Cortex of kidney (tissue), 1 donor: ENCODE measurements around the gene SELENOO.

Source experiments
- DNase-seq: peaks from one replicate; lab custom pipeline; 2025; lab: John Stamatoyannopoulos, UW

SELENOO gene

DNA sequence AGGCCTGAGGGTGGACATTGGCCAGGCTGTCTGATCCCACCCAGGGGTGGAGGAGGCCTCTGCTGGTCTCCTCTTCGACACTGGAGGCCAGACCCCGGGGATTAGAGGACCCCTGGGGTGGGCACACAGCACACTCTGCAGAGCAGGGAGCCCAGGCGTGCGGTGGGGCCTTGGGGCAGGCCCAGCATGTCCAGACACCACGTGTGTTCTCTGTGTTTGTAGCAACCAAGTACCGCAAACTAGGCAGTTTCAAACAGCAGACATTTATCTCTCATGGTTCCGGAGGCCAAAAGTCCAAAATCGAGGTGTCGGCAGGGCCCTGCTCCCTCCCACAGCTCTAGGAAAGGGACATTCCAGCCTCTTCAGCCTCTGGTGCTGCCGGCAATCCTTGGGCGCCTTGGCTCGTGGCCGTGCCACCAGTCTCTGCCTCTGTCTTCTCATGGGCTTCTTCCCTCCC lies 28.8 kb upstream of the SELENOO start:
- no peak for DNase-seq

- no peak for DNase-seq
These were observed 27.4 kb upstream of the SELENOO start for GRCh38 chr22:50173311-50173982.

GRCh38 chr22:50173983-50174355 lies 26.8 kb upstream of the SELENOO start:
- no peak for DNase-seq

DNA sequence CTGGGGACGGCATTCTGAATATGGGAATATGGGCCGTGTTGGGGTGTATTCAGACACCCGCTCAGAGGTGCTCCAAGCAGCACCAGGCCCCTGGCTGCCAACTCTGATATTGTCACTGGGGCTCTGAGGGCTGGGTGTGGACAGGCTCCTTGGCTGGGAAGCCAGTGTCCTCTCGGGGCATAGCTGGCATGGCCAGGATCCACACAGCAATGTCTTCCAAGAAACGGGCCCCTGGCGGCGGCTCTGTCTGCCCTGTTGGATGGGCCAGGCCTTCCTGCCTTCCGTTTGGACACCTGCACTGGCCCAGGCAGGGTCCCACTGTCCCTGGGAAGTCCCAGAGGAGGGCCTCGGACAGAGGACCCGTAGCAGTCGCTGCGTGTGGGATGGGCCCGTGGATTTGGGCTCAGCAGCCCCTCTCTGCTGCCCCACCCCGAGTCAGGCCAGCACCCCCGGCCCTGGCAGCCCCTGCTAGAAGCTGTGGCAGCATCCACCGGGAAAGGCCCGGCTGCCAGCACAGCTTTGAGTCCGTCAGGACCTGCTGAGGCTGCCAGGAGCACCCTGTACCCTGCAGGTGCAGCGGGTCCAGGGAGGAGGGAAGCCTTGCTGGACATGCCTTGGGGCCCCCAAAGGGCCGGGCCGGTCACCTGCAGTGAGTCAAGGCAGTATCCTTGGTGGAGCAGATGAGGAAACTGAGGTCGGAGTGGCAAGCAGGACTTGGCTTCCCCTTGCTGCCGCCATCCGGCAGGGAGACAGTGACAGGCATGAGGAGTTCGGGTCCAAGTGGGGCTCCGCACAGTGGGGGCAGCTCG lies 26.2 kb upstream of the SELENOO start:
- no peak for DNase-seq

- DNase-seq = no peak
These were observed 25.7 kb upstream of the SELENOO start for GRCh38 chr22:50175191-50175461.

DNA sequence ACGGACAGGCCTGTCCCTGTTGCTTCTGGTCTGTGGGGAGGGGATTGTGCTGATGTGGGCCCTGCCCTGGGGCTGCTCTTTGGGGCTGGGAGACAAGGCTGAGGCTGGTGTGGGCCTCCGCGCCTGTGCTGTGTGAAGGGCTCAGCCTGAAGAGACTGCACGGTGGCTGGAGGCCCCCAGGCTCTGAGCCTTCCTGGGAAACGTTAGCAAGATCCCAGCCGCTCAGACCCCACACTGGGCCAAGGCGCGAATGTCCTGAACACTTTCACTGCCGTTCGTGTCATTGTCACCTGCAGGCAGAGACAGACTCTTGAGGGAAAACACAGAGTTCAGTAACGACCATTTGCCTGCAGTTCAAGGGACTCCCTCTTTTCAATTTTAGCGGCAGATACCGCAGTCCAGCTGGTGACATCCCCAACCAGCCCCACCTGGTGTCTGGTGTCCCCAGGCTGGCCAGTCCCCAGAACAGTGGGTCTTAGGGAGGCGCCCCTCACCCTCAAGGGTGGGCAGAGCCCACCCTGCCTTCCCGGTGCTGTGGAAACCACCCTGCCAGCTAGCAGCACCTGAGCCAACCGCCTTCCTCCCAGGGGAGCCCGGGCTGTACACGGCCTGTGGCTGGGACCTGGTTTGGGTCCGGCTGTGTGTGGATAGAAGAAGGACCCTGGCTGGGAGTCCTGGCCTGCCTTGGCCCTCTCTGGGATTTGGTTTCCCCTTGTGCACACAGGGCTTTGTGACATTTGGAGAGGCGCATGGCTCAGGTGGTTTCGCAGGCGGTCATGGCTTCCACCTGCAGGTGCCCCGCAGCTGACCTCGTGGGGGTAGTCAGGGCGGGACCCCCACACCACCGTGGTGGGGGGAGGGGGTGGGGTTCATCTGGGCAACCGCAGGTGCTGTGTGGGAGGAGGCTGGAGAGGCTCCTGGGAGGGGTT lies 24.6 kb upstream of the SELENOO start:
- DNase-seq = no peak

DNA sequence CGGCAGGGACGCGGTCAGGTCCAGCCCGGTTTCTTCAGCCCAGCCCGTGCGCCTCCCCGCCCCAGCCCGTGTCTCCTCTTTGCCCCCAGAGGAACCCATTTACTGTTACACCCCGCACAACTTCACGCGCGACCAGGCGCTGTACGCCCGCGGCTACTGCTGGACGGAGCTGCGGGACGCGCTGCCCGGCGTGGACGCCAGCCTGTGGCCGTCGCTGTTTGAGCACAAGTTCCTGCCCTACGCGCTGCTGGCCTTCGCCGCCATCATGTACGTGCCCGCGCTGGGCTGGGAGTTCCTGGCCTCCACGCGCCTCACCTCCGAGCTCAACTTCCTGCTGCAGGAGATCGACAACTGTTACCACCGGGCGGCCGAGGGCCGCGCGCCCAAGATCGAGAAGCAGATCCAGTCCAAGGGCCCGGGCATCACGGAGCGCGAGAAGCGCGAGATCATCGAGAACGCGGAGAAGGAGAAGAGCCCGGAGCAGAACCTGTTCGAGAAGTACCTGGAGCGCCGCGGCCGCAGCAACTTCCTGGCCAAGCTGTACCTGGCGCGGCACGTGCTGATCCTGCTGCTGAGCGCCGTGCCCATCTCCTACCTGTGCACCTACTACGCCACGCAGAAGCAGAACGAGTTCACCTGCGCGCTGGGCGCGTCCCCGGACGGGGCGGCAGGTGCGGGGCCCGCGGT lies 23.8 kb upstream of the SELENOO start:
- DNase-seq = no peak

- DNase-seq = no peak
These were observed 23.0 kb upstream of the SELENOO start for GRCh38 chr22:50177537-50178470.

DNA sequence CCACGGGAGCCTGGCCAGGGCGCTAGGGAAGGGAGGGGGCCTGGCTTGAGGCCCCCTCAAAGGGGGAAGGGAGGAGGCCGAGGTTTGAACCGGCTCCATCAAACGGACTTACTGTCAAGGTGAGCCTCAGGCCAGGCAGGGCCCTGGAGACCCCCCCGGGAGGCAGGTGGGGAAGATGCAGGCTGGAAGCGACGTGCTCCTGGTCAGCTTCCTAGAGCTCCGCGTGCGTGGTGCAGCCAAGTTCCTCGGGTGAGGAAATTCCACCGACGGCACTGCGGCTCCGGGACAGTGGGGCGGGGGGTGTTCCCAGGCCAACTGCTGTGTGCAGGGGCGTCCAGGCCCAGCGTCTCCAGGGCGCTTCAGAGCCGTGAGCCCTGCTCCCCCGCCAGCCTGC lies 22.3 kb upstream of the SELENOO start:
- no peak for DNase-seq

GRCh38 chr22:50178871-50179869 lies 21.6 kb upstream of the SELENOO start:
- DNase-seq = no peak

DNA sequence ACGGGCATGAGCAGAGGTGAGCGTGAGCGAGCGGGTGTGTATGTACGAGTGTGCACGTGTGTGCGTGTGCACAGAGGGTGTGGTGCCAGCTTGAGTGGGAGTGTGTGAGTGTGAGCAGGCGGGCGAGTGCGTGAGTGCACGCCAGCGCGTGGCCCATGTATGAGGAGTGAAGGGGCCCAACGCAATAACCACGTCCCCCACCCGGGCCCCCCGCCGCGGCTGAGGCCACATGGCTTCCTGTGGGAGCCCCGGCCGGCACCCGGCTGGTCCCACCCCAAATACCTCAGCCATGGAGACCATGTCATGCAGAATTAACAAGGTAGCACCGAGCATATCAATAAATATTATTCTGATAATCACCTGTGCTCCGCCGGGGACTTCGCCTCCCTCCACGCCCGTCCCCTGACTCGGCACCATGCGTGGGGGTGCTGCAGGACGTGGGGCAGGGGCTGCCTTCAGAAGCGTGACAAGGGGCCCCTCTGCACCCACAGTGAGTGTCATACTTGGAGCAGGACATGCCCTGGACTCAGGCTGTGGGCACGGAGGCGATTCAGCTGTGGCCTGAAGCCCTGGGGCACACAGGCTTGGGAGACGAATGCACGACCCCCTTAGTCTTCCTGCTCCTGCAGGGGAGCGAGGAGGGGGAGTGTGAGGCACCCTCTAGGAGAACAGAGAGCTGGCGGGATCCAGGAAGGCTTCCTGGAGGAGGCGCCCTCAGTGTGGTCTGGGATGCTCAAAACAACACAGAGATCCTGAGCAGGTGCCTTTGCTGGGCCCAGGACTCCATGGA lies 20.7 kb upstream of the SELENOO start:
- DNase-seq = no peak

GRCh38 chr22:50180727-50181521 lies 19.9 kb upstream of the SELENOO start:
- DNase-seq = no peak

GRCh38 chr22:50182176-50183081 lies 18.4 kb upstream of the SELENOO start:
- no peak for DNase-seq

DNA sequence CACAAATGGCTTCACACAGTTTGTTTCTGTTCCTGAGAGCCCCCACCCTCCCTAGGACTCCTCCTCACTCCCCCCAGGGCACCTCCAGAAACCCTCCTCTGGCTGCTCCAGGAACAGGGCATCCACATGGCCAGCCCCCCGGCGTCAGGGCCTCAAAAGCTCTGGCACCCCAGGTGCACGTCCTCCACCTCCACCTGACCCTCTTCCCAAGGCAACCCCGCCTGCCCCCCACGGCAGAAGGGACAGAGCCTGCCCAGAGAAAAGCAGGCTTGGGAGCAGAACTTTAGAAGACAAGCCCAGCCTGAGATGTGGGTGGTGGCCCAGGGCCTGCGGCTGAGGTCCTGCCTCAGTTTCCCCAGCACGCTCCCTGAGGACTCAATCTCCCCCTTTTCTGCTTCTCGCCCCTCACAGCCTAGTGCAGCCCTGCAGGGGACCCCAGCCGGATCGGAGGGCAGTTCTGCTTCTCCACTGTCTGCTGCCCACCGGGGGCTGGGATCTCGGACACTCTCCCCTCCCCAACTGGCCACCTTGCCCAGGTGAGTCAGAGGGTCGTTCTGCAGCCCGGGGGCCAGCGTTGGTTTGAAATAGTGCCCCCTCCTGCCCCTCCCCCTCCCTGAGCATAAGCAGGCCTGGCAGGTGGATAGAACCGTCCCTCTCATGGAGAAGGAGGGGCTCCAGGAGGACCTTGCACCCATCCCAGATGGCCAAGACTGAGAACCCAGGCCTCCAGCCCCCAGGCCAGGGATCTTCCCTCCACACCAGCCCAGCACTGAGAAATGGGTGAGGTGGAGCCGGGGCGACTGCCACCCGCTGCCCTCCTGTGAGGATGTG lies 17.5 kb upstream of the SELENOO start:
- no peak for DNase-seq

DNA sequence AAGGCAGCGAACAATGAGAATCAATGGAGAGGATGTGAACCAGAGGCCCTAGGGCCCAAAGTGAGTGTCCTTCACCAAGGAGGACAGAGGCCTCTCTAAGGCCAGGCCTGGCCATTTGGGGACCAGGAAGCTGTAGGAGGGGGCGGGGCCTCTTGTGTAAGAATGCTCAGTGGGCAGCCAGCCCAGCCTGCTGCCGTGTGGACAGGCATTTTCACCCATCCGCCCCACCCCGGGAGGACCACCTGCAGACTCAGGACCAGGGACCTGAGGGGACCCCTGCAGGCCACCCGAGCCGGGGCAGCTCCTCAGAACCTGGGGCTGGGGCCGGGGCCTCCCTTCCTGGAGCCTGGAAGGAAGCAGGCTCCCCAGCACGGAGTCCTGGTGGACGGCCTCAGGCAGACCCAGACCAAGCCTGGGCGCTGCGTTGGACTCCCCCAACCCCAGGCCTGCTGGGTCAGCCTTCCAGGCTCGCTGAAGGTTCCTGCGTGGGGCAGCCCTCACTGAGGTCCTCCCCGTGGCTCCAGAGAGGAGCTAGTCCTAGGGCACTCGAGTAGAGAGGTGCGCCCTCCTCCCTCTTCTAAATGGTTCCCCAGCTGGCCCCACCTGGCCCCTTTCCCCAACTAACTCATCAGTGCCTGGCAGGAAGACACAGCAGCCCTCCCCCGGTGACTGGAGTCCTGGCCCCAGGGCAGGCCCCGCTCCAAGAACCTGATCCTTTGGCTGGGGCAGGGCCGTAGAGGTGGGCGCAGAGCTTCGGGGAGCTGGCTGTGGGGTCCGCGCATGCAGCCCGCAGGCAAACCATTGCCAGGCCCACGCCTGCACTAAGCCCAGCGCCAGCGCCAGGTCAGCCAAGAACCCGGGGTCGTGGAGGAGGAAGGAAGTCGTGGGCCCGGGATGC lies 16.6 kb upstream of the SELENOO start:
- DNase-seq = no peak
